GM12878 (cell line): ENCODE measurements around the gene PIEZO2. TPM values are rescaled to one million over a fixed set of nuclear protein-coding genes. Genes with fewer than 3 reads are reported as not detected.

Source experiments
- ATAC-seq: fragments of 200-7000 bp; cut with Tn5 transposase; 3 replicates; pipeline ENCODE4 v1.9.1; 2020; ENCODE audit warnings: mild to moderate bottlenecking, moderate library complexity
- BruUV-seq: library from RNA; stranded (reverse); fragments of 400-500 nt; replicated peaks from 2 replicates; lab custom pipeline; 2021; lab: Mats Ljungman, UMichigan
- CTCF ChIA-PET: fragments of 300-600 bp; sonication (Branson Sonifier 250); formaldehyde crosslinking; extraction: SDS; loops from one replicate; lab custom pipeline; 2021; ENCODE audit warnings: inconsistent platforms; lab: Yijun Ruan, JAX
- POLR2A ChIA-PET: fragments of 350-600 bp; formaldehyde crosslinking; extraction: SDS; loops from one replicate; lab custom pipeline; 2021; ENCODE audit warnings: inconsistent platforms; lab: Charles Lee
- RAD21 ChIA-PET: fragments of 300-600 bp; sonication (Branson Sonifier 250); formaldehyde crosslinking; loops from one replicate; lab custom pipeline; 2023; ENCODE audit warnings: antibody characterized with exemption; ENCODE audit not compliant: unreplicated experiment; lab: Charles Lee
- SMC1A ChIA-PET: fragments of 300-600 bp; sonication (Branson Sonifier 250); formaldehyde crosslinking; loops from one replicate; lab custom pipeline; 2023; ENCODE audit not compliant: unreplicated experiment, uncharacterized antibody; lab: Charles Lee
- DNase-seq: peaks from one replicate; pipeline ENCODE4 v3.0.0-alpha.2; 2011; ENCODE audit warnings: low read depth, low spot score
- FAIRE-seq: peaks from 3 replicates; lab custom pipeline; 2011; peaks lifted over from hg19 to GRCh38; lab: Jason Lieb, UNC
- H2AFZ ChIP-seq: 2 replicates; pipeline ENCODE4 v1.6.0; 2011; ENCODE audit warnings: low read depth, low read length, control low read depth; ENCODE audit not compliant: control insufficient read depth
- H3K27ac ChIP-seq: 2 replicates; pipeline ENCODE4 v1.5.1; 2011; ENCODE audit warnings: control low read depth; ENCODE audit not compliant: control insufficient read depth, insufficient read depth
- H3K27me3 ChIP-seq, 2 experiments: replicated peaks in 1 of 2; 2 replicates each; pipeline versions ENCODE4 v1.6.0 to v1.6.1; 2011; ENCODE audit warnings: low read length in 1 of 2; ENCODE audit not compliant: control insufficient read depth in 2 of 2, insufficient read depth in 2 of 2
- H3K36me3 ChIP-seq, 2 experiments: 2 replicates each; pipeline ENCODE4 v1.5.1; 2011; ENCODE audit warnings: low read length in 1 of 2; ENCODE audit not compliant: control insufficient read depth in 2 of 2, insufficient read depth in 2 of 2
- H3K4me1 ChIP-seq: 2 replicates; pipeline ENCODE4 v1.6.1; 2011; ENCODE audit warnings: mild to moderate bottlenecking, low read length, moderate library complexity, mixed read lengths; ENCODE audit not compliant: control insufficient read depth, insufficient read depth
- H3K4me2 ChIP-seq: 2 replicates; pipeline ENCODE4 v1.6.0; 2011; ENCODE audit warnings: control low read depth; ENCODE audit not compliant: control insufficient read depth, insufficient read depth
- H3K4me3 ChIP-seq: fragments of 200-600 bp; sonication (generic); 2 replicates; pipeline ENCODE4 v1.5.1; 2016
- H3K79me2 ChIP-seq: 2 replicates; pipeline ENCODE4 v1.6.0; 2011; ENCODE audit warnings: low read length; ENCODE audit not compliant: control insufficient read depth, insufficient read depth
- H3K9ac ChIP-seq: 2 replicates; pipeline ENCODE4 v1.8.0; 2011; ENCODE audit warnings: low read length, control low read depth, mixed read lengths; ENCODE audit not compliant: control insufficient read depth, insufficient read depth
- H3K9me3 ChIP-seq: replicated peaks from 3 replicates; pipeline ENCODE4 v1.5.1; 2011; ENCODE audit warnings: mild to moderate bottlenecking, low read length; ENCODE audit not compliant: control insufficient read depth, insufficient read depth
- H4K20me1 ChIP-seq: 2 replicates; pipeline ENCODE4 v1.6.0; 2011; ENCODE audit not compliant: control insufficient read depth, insufficient read depth
- BRCA1 ChIP-seq: IDR thresholded peaks from 2 replicates; pipeline ENCODE4 v1.6.1; 2011; ENCODE audit warnings: low read depth, low read length, improper control_type of control experiment
- CHD4 ChIP-seq: fragments of 200-600 bp; sonication (generic); IDR thresholded peaks from 2 replicates; pipeline ENCODE4 v1.6.1; 2016; ENCODE audit warnings: mild to moderate bottlenecking
- DPF2 ChIP-seq: fragments of 450-650 bp; IDR thresholded peaks from 2 replicates; pipeline ENCODE4 v1.6.1; 2017; ENCODE audit warnings: mild to moderate bottlenecking
- E2F4 ChIP-seq: IDR thresholded peaks from 2 replicates; pipeline ENCODE4 v1.6.1; 2012; ENCODE audit warnings: low read depth, low read length, improper control_type of control experiment
- PML ChIP-seq: IDR thresholded peaks from 2 replicates; pipeline ENCODE4 v1.6.1; 2012; ENCODE audit warnings: low read length, inconsistent platforms
- SIX5 ChIP-seq: IDR thresholded peaks from 2 replicates; pipeline ENCODE4 v1.6.1; 2011; ENCODE audit warnings: mild to moderate bottlenecking, low read depth, low read length, moderate library complexity; ENCODE audit not compliant: severe bottlenecking
- TARDBP ChIP-seq: IDR thresholded peaks from 2 replicates; pipeline ENCODE4 v1.6.1; 2016; ENCODE audit warnings: borderline replicate concordance
- TCF3 ChIP-seq: IDR thresholded peaks from 2 replicates; pipeline ENCODE4 v1.6.1; 2012; ENCODE audit warnings: low read depth, mild to moderate bottlenecking, low read length, borderline replicate concordance; ENCODE audit not compliant: insufficient read depth
- USF1 ChIP-seq: IDR thresholded peaks from 2 replicates; pipeline ENCODE4 v1.6.1; 2011; ENCODE audit warnings: borderline replicate concordance, low read depth, mild to moderate bottlenecking, moderate library complexity, mixed read lengths, low read length; ENCODE audit not compliant: insufficient read depth; ENCODE audit errors: extremely low read length
- ZNF217 ChIP-seq: fragments of 450-650 bp; IDR thresholded peaks from 2 replicates; pipeline ENCODE4 v1.6.1; 2017; ENCODE audit warnings: antibody characterized with exemption, mild to moderate bottlenecking
- WGBS: methylation state at CpG from one replicate; pipeline ENCODE4 v1.1.6; 2016; ENCODE audit warnings: low lambda C conversion rate; ENCODE audit not compliant: insufficient replicate concordance, insufficient coverage; ENCODE audit errors: missing lambda C conversion rate; 5-methylcytosine and 5-hydroxymethylcytosine counted together
- in situ Hi-C: fragments of 300-500 bp; cut with MboI; formaldehyde crosslinking; loops from 9 replicates; pipeline ENCODE4 v1.14.3; 2018; ENCODE audit warnings: mixed read lengths
- intact Hi-C: fragments of 100-400 bp; cut with micrococcal nuclease; formaldehyde crosslinking; loops from one replicate; pipeline ENCODE4 v1.14.2; 2022; ENCODE audit not compliant: unreplicated experiment
- polyA plus RNA-seq, 11 experiments: library from polyadenylated mRNA; depleted of rRNA in 4 of 11; unstranded in 6 of 11; stranded (reverse) in 5 of 11; fragments of >200 nt; fragmentation: Nextera tagmentation in 4 of 11; fragmentation: Illumina TruSeq in 1 of 11; extraction: Ambion mirVana in 4 of 11; extraction: Trizol in 1 of 11; gene quantifications; 1 replicate in 1 of 11; 2 replicates in 10 of 11; pipeline versions ENCODE4 v1.2.1 to v1.2.3, GENCODE V29; 2011 to 2016; ENCODE audit warnings: inconsistent platforms in 2 of 11, missing spikeins in 2 of 11, low read depth in 1 of 11
- total RNA-seq, 4 experiments: library from RNA; depleted of rRNA in 3 of 4; stranded (reverse); fragments of >200 nt in 3 of 4; fragmentation: Illumina TruSeq in 1 of 4; extraction: Trizol in 1 of 4; gene quantifications; 2 replicates each; pipeline versions ENCODE4 v1.2.1 to v1.2.3, GENCODE V29; 2013 to 2021

PIEZO2 gene
- total and polyA plus RNA-seq, 10 of the 15 experiments (the other 5 are each of a cell fraction or from before 2014, with no cell fraction given) = 6.7 to 42.3 (median 27.4) TPM

- WGBS = 91% methylated on average over 2 of the region's 2 CpGs
- in situ Hi-C loops = no loop called here
- POLR2A ChIA-PET = interaction anchor here (1.0 to 2.3 kb wide), 7 partner anchors 9 to 69 kb away, joined by 3 to 7 read pairs (median 4); no protein-coding TSS in a partner anchor
Measured at GRCh38 chr18:11020161-11020853, 129.1 kb downstream of the PIEZO2 start.

More at GRCh38 chr18:11020161-11020853, 129.1 kb downstream of the PIEZO2 start:
- Histone ChIP-seq H4K20me1 (no peaks in the 10 kb centered on the region), H3K9me3 (no peaks in the 10 kb centered on the region; the same call in 2 of the 3 replicates), H3K79me2 (peaks cover 32% of the 10 kb centered on the region), H3K4me3 (peak overlapping the region; percentile 53; the same call in 1 of the 2 replicates), H3K4me1 (peaks cover 39% of the 10 kb centered on the region), H3K36me3 (0 out of 4 replicates have a peak, but pooled peaks cover 0 to 4% of the 10 kb centered on the region in 2 experiments), H3K27me3 (no peaks in the 10 kb centered on the region), H3K9ac (peak overlapping the region; percentile 53; the same call in 1 of the 2 replicates), H3K27ac (peak overlapping the region; percentile 54), H3K4me2 (peak overlapping the region; percentile 36), H2AFZ (no peak overlapping the region; the same call in 1 of the 2 replicates)
- DNase-seq = no peak
- CTCF ChIA-PET = interaction anchor here (0.7 to 2.2 kb wide), 13 partner anchors 8 to 169 kb away, joined by 3 to 10 read pairs (median 4); no protein-coding TSS in a partner anchor
- RAD21 ChIA-PET = interaction anchor here (0.7 to 2.4 kb wide), 12 partner anchors 7 to 233 kb away, joined by 3 to 14 read pairs (median 5); no protein-coding TSS in a partner anchor
- FAIRE-seq = no peak
- peak; percentile 32 for ATAC-seq
- SMC1A ChIA-PET = interaction anchor here (0.6 to 5.2 kb wide), 29 partner anchors 7 to 278 kb away, joined by 3 to 42 read pairs (median 4); partner anchors contain the start of gene PIEZO2
- TF ChIP-seq CHD4 = no peak
- no peak for TF ChIP-seq ZNF217
- TF ChIP-seq PML = no peak
- no peak for TF ChIP-seq TARDBP
- no peak for TF ChIP-seq SIX5
- no peak for TF ChIP-seq E2F4
- no peak for TF ChIP-seq DPF2
- TF ChIP-seq TCF3 = no peak
- no peak for TF ChIP-seq BRCA1
- no peak for TF ChIP-seq USF1
- intact Hi-C loops = no loop called here
- BruUV-seq = no TSS peak
